NCI-H524 treated with DMSO at 0.1 percent for 48 hours (cell line): ENCODE data around the gene ARF3.

Source experiments
- DNase-seq: peaks from one replicate; lab custom pipeline; 2025; lab: John Stamatoyannopoulos, UW

The ARF3 gene

DNA sequence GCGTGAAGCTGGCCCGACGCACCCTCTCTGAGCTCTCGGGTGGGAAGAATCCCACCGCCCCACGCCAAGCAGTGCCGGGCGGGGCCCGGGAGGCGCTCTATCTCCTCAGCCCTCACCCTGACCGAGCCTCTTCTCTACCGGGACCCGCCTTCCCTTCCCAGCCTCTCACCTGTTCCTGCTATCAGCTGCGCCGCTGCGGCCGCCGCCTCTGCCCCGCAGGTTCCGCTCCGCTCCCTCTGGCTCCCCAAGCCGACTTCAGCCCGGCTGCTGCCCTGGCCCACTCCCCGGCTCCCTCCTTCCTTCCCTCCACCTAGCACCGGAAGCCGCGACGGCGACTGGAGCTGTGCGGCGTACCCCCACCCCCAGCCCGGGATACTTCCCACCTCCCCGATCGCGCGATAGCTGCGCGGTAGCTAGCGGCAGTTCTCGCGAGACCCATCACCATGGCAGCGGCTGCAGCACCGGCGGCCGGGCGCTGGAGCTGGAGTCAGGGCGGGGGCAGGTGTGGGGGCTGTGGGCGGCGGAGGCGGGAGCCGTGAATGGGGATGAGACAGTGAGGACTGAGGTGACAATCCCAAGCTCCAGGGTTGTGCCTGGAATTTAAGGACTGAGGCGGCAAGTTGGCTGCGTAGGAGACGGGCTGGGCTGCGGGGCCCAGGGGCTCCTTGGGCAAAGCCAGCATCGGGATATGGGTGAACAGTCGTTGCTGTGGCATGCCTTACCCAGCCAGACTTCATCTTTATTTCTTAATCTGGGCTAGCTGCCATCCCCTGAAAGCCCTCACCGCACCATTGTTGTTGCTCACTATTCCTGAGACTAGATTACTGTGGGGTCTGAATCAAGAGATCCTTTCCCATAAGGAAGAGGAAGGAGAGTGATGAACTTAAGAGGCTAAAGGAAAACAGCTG lies at the start of gene ARF3:
Gene ARF3 (minus strand): TSS at position 347 of the 908 bp plus-strand sequence. CDS start 16,392 bp downstream, outside the sequence.
- DNase-seq, result peak; percentile 45

DNA sequence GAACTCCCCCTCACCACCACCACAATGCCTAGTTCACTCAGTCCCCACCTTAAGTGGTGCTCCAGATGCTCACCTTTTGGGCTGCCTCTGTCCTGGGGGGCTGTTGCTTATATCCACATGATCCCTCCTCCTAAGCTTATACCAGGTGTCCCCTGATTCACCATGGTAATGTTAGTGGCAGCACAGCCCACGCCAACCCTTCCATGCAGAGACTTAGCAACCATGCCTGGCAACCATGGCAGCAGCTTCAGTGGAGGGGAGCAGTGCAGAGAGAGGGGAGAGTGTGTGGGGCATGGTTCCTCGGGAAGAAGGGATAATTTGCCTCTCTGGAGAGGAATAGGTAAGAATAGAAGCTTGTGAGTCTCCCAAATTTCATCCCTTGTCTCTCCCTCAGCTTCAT lies 43.1 kb upstream of the ARF3 start:
- DNase-seq, result peak; percentile 29

DNA sequence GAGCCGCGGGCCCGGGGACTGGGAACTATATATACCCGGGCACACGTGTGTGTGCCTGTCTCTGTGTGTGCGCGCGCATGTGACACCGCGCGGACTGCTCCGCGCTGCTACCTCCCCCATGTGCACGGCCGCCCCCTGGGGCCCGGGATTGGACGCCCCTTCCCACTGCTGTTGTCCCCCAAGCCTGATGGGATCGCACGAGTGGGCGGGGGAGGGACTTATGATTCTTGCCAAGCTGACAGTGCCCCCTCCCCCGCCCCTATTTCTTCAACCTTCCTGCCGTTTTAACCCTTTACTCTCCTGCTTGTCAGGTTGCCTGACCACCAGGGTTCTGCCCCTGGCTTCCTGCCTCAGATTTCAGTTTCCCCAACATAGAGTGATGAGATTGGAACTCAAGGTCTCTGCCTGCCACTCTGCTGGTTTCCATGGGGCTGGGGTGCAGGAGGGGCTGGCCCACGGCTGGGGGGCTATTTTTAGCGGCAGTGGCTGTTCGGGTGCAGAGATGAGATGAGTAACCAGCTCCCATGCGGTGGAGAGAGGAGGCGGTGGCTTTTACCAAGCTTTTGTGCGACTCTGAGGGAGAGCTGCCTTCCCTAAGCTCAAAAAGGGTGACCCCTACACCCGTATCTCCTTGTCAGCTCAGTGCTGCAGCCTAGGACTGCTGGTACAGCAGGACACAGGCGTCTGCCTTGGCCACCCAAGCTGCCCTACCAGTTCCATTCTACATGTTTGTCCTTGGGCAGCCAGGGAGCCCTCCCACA lies 42.3 kb upstream of the ARF3 start, which contains the start of gene DDN:
Gene DDN (minus strand): TSS at position 5 of the 761 bp plus-strand sequence. CDS start 88 bp downstream, outside the sequence.
- no peak for DNase-seq

DNA sequence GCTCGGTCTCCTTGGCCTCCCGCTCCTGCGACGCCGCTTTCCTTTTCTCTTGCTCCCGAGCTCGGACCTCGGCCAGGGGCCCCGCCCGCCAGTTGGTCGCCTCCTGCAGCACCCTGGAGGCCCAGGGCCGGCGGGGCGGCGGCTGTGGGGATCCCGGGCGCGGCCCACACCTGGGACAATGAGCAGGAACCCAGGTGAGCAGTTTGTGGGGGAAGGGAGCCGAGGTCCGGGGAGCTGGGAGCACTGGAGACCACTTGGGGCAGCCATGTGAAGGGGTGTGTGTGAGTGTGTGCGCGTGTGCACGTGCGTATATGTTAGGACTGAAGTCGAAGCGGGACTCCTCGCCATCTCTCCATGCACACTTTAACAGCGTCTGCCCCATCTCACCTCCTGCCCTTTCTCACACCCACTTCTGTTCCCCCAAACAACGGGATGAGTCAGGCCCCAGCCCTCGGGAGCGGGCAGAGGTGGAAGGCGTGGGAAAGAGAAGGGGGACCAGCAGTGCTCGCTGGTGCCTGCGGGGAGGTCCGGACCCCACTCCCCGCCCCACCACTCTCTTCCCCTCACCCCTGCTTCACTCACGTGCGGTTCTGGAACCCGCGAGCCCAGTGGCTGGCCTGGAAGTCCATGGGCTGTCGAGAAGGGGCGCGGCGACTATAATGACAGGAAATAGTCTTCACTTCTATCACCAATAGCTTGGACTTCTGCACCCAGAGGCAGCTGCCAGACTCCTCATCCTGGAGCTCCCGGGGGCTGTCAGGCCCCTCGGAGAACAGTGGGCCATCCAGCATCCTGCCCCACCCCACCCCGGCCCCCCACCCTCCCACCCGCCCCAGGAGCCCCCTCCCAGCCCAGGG lies 41.4 kb upstream of the ARF3 start:
- DNase-seq, result no peak

DNA sequence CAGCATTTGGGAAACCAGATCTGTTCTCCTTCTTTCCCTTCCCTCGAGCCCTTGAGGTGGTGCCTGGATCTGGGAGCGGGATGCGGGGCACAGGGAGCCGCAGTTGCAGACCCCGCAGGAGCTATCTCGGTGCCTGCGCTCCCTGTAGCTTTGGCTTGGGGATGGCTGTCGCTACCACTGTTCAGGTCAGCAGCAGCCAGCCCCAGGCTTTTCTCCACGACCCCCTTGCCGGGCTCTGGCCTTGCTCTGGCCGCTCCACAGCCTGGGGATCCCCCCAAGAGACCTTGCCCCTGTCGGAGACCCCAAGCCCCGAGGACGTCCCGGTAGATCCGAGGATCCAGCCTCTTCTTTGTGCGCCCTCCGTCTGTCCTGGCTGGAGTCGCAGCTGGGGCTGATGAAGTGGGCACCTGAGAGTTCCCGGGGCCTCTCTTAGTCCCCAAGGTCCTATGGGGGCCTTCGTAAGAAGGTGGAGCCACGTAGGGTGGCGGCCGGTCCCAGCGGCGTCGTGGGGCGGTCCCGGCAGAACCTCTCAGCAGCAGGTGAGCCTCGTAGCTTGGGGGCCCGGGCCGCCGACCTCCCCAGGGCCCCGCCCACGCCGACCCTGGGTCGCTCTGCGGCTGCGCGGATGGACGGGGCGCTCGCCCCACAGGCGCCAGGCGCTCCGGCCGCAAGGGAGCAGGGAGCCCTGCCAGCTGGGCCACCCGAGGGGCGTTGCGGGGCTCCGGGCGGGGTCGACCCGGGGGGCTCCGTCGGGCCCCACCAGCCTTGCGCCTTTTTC lies 40.6 kb upstream of the ARF3 start:
- no peak for DNase-seq

DNA sequence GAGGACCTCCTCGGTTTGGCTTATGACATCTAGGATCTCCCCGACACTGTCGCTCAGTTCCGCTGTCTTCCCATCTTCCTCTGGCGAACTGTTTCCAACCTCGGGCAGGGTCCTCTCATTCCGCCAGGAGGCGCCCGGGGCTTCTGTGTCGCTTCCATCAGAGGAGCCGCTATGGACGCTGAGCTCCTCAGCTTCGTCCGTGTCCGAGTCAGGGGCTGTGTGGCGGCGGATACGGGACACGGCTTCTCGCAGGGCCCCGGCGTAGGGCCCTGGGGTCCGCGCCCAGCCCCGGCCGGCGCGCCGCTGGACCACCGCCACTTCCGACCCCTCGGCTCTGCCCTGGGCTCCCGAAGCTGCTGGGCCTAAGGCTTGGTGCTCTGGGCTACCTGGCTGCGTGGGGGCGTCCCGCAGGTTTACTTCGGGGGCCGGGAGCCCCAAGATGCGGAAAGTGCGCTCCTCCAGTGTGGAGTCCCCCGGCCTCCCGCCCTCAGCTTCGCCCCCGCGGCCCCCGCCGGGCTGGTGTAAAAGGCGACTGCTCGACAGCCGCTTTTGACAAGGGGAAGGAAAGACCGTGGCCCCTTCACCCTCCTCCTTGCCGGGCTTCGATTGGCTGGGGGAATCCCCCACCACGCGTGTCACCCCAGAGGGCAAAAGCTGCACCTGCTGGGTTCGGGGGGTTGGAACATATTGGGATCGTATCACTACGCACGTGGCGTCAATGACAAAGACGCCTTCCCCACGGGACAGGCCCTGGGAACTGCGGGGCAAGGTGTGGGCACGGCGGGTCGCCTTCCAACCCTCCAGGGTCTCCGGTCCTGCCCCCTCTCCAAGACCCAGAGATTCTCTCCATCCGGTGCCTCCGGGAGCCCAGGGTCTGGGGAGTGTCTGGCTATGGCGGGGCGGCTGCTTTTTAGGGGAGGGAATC lies 39.8 kb upstream of the ARF3 start:
- DNase-seq, result peak; percentile 13

DNA sequence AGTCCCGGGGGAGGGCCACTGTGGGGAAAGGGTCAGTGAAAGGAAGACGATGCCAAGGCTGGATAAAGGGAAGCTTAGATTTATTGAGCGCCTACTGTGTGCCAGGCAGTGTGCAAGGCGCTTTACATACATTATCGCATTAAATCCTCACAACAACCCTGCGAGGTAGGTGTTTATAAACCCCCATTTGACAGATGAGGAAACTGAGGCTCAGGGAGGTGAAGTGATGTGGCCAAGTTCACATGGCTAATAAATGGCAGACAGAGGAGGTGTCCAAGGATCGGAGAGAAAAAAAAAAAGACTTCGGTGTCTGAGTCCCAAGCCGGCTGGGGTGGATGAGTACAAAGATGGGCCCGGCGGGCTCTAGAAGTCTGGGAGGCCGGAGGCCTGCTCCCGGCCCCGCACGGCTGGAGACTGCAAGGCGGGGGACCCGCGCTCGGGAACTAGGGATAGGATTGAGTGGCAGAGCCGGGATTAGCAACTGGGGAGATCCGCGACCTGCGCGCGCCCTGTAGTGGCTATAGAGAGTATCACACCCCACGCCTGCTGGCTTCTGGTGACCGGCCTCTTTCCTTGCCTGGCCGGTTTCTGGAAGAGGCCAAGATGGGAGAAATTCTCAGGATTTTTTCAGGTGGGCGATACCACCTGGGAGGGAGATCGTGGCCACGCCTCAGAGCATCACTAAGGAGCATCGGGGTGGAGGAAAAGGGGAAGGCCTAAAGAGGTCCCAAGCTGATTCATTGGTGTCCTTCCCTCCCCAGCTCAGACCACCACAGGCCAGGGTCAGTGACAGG lies 38.0 kb upstream of the ARF3 start:
- DNase-seq, result peak; percentile 22

DNA sequence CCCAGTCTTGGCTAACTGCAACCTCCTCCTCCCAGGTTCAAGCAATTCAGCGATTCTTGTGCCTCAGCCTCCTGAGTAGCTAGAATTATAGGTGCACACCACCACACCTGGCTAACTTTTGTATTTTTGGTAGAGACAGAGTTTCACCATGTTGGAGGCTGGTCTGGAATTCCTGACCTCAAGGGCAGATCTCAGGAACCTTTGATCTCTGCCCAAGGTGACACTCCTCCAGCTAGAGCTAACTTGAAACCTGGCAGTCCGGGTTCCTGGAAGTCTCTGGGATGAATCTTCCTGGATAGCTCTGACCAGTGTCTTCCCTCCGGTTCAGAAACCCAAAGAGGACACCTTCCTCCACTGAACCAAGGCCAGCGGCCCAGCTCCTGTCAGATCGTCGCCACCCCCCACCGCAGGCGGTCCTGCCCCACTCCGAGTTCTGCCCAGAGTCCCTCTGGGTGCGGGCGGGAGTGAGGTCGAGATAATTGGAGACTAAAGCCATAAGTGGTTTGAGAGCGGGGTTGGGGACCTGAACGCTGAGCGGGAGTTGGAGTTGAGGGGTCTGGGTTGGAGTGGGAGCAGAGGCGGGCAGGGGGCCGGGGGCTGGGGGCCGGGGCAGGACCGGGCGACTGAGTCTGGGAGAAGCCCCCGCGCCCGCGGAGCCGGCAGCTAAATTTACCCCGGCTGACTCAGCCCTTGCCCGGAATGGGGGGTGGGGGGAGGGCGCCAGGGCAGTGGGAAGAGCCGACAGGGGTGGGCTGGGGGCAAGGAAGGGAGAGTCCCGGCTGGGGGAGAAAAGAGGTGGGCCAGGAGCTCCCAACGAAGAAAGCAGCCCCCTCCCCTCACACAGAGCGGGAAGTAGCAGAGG lies 37.2 kb upstream of the ARF3 start:
- DNase-seq, result no peak

DNA sequence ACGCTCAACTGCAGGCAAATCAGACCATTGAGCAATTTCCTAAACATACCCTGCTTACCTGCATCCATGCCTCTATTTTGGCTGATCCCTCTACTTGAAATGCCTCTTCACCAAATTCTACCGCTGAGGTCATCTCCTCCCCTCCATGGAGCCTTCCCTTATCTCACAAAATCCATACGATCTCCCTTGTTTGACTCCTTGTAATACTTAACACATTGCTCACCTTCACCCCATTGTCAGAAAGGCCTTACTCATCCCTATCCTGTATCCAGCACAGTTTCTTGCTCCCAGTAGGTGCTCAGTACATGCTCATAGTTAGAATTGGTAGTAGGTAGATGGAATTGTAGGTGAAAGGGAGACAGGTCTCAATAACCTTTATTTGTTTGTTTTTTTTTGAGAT lies 36.5 kb upstream of the ARF3 start:
- DNase-seq, result no peak

DNA sequence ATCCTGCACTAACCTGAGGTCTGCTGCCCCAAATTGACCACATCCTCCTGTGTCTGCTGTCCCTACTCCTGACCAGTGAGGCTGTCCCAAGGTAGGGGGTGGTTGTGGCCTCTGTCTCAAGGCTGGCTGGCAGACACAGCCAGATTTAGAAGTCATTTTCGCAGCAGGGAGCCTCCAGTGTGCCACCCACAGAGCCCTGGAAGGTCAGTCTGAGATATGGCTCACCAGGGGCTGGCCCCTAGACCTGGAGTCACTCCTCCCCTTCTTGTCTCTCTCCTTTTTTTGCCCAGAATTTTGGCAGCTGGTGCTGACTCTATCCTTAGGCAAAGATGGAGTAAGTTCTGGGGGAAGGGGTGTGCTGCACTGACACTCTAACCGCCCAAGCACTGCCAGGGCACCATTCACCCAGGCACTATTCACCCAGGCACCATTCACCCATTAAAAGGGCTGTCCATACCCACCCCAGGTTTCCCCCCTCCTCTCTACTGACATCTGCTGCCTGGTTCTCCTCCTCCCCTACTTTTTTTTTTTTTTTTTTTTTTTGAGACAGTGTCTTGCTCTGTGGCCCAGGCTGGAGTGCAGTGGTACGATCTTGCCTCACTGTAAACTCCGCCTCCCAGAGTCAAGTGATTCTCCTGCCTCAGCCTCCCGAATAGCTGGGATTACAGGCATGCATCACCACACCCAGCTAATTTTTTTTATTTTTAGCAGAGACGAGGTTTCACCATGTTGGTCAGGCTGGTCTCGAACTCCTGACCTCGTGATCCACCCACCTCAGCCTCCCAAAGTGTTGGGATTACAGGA lies 34.2 kb upstream of the ARF3 start:
- no peak for DNase-seq

DNA sequence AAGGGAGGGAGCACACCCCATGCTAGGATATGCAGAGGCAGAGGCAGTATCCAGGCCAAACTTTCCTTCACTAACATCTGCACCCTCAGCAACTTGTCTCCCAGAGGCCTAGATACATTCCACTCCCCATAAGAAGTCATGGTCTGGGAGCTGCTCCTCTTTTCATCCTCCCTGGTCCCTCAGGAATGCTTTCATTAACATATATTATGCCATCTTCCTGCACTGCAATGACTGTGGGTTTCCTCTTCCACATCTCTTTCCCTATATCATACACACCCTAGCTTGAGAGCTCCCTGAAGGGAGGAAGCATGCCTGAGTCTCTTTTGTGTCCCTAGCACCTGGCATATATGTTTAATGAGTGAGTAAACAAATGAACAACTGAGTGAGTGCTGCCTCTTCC lies 33.3 kb upstream of the ARF3 start:
- no peak for DNase-seq

DNA sequence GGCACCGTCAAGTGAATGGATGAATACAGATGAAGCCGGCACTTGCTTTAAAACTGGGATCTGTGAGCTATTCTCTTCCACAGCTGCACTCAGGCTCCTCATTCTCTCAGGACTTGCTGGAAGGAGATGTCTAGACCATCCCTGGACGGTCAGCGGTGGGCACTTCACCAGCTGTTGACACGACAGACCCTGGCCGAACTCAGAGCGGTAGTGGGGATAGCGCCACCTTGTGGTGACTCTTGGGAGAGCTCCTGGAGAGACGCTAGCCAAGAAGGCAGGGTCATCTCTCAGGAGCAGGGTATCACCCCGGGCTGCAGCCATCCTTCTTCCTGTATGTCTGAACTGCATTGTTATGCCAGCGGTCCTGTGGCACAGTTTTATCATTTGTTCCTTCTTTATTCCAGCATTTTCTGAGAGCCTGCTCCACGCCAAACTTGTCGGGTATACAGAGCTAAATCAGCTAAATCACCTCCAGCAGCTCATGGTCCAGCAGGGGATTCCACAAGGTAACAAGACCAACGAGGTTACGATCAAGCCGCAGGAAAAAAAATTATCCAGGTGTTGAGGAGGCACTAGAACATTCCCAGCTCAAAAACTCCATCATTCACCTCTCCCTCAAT lies 30.9 kb upstream of the ARF3 start:
- no peak for DNase-seq

DNA sequence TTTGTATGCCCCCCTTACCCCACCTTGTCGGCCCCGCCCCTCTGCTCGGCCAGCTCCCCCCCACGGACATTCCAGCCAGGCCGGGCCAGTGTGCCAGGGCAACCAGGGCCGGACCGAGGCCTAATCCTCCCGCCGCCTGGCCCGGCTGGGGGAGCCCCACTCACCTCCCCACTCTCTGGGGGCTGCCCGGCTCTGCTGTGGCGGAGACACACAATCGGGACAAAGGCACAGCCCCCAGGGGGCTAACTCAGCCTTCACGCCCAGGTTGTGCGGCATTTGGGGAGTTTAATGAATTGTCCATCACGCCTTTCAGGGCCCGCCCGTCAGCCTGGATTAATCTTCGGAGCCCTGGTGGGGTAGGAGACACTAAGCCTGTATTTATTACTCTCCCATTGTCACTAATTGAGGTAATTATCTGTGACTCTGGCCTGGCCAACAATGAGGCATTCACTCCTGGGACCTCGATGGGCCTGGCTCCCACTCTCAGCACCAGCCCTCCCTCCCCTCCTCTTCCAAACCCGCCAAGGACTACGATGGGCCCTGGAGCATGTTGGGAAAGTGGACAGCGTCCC lies 29.5 kb upstream of the ARF3 start:
- no peak for DNase-seq

DNA sequence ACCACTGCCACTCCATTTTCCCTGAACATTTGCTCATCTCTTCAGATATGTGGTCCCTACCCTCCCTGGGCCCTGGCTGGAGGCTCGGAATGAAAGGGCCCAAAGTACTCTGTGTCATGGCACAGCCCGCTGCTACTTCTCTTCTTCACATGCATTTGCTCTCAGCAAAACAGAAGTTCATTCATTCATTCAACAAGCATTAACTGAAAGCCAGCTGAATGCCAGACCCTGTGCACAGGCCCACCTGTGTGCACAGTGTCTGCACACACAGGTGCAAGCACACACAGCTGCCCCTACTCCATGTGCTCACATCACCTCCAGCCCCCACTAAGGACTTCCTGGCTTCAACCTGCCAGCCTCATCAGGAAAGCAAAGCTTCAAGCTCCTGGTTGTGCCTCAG lies 28.6 kb upstream of the ARF3 start:
- no peak for DNase-seq

DNA sequence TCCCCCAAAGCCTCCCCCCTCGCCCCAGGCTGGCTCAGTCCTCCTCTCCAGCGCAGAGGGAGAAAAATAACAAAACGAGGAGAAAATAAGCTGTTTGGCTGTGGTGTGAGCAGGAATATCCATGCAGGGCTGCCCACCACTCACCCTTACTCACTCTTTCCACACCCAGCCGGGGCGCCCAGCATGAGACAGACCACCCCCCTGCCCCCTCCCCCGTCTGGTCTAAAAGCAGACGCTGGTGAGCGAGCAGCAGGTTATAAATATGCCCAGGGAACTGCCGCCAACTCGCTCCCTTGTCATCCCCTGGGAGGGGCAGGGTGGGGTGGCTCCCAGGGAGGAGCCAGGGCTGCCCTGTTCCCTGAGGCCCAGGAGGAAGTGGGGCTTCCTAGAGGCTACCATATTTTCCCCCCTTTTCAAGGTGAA lies 28.2 kb upstream of the ARF3 start:
- DNase-seq, result no peak

DNA sequence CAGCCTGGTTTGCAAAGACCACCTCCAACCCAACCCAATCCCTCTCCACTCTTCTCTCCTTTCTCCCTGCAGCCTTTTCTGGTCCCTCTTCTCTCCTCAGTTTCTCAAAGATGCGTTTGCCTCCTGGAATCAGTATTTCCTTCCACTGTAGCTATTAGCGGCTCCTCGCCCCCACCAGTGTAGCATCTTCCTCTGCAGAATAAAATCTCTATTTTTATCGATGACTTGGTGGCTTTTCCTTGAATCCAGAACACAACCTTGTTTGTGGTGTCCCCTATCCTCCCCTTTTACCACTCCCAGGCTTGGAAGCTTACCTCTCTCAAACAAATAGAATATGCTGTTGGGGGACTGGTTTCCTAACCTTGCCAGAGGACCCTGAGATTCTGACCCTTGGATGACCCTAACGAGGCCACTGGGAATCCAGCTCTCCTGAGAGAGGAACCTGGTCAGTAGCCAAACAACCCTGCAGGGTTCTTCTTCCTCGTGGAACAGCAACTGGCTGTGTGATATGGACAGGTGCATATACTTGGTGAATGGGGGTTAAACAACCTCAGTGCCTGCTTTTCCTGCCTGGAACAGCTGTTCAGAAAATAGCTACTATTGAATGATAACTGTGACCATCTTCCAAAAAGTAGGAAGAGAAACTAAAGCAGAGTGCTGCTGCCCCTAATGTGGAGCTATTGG lies 25.3 kb upstream of the ARF3 start:
- DNase-seq, result no peak
